Spleen (tissue), 11 donors: ENCODE results near the gene CSNK1D. TPM values are rescaled to one million over a fixed set of nuclear protein-coding genes. Genes with fewer than 3 reads are reported as not detected.
A peak's percentile ranks its signal among the peaks of the same experiment; 100 is the strongest.

Experiments used
- DNase-seq: peaks from one replicate; pipeline ENCODE4 v3.0.0-alpha.2; 2020
- H3K27ac ChIP-seq, 8 donors: fragments of 200-600 bp; sonication (generic) in 7 of 8; 1 replicate in 4 of 8; 2 replicates in 4 of 8; pipeline versions ENCODE4 v1.5.0 to v1.8.0; 2016 to 2021; ENCODE audit warnings: inconsistent platforms in 4 of 8, mild to moderate bottlenecking in 4 of 8, moderate library complexity in 1 of 8
- H3K27me3 ChIP-seq, 7 donors: fragments of 200-600 bp; sonication (generic) in 6 of 7; replicated peaks in 1 of 7; 1 replicate in 4 of 7; 2 replicates in 3 of 7; pipeline versions ENCODE4 v1.5.0 to v1.8.0; 2016 to 2021; ENCODE audit warnings: inconsistent platforms in 3 of 7, mild to moderate bottlenecking in 1 of 7
- H3K36me3 ChIP-seq, 6 donors: fragments of 200-600 bp; sonication (generic) in 5 of 6; 1 replicate in 4 of 6; 2 replicates in 2 of 6; pipeline versions ENCODE4 v1.5.0 to v1.8.0; 2016 to 2021; ENCODE audit warnings: inconsistent platforms in 2 of 6
- H3K4me1 ChIP-seq, 6 donors: fragments of 200-600 bp; sonication (generic) in 5 of 6; 1 replicate in 3 of 6; 2 replicates in 3 of 6; pipeline versions ENCODE4 v1.5.0 to v1.8.0; 2016 to 2021; ENCODE audit warnings: inconsistent platforms in 3 of 6
- H3K4me3 ChIP-seq, 8 donors: fragments of 200-600 bp; sonication (generic) in 7 of 8; 1 replicate in 4 of 8; 2 replicates in 4 of 8; pipeline versions ENCODE4 v1.5.0 to v1.8.0; 2016 to 2021; ENCODE audit warnings: inconsistent platforms in 4 of 8, mild to moderate bottlenecking in 4 of 8, moderate library complexity in 2 of 8
- H3K9me3 ChIP-seq, 8 donors: fragments of 200-600 bp; sonication (generic) in 7 of 8; 1 replicate in 4 of 8; 2 replicates in 4 of 8; pipeline versions ENCODE4 v1.5.0 to v1.8.0; 2016 to 2021; ENCODE audit warnings: inconsistent platforms in 4 of 8
- CTCF ChIP-seq, 11 experiments: fragments of 200-600 bp in 7 of 11; fragments of 450-650 bp in 4 of 11; sonication (generic) in 4 of 11; IDR thresholded peaks in 8 of 11; conservative IDR thresholded peaks in 3 of 11; 1 replicate in 7 of 11; 2 replicates in 4 of 11; pipeline versions ENCODE4 v1.4.0 to v1.8.0; 2016 to 2021; ENCODE audit warnings: antibody characterized with exemption in 11 of 11, inconsistent platforms in 4 of 11, mild to moderate bottlenecking in 1 of 11
- POLR2A ChIP-seq, 3 donors: fragments of 450-650 bp; IDR thresholded peaks; one replicate each; pipeline ENCODE4 v1.5.1; 2017; ENCODE audit warnings: antibody characterized with exemption in 3 of 3, mild to moderate bottlenecking in 1 of 3
- POLR2AphosphoS5 ChIP-seq, 3 donors: sonication (generic); formaldehyde crosslinking; IDR thresholded peaks; one replicate each; pipeline ENCODE4 v1.5.1; 2017; ENCODE audit warnings: antibody characterized with exemption in 3 of 3
- WGBS, 5 donors: extraction: QIAGEN DNeasy Blood & Tissue Kit in 3 of 5; methylation state at CpG; one replicate each; pipeline versions ENCODE4 v1.1.5 to v1.1.7; 2013 to 2018; 5-methylcytosine and 5-hydroxymethylcytosine counted together
- intact Hi-C: fragments of 100-400 bp; cut with DNase I; formaldehyde crosslinking; loops from one replicate; pipeline ENCODE4 v1.15.0; 2023; ENCODE audit warnings: low total_unique reads
- polyA plus RNA-seq, 3 donors: library from polyadenylated mRNA; stranded (reverse); fragments of 200-250 nt; gene quantifications; one replicate each; pipeline ENCODE4 v1.2.1, GENCODE V29; 2013
- total RNA-seq, 7 donors: library from RNA; depleted of rRNA in 3 of 7; stranded (reverse); fragments of >200 nt in 3 of 7; fragmentation: NEBNext Ultra II Directional in 4 of 7; extraction: Animal tissue kit (Norgen Biotek cat#: 25700) in 4 of 7; gene quantifications; one replicate each; pipeline versions ENCODE4 v1.1.0 to v1.2.1, GENCODE V29; 2016 to 2021
- donor health status: healthy with polysubstance abuse.
- donor health status: DM: no; HTN: no; CAD: no; lungs with moderate emphysema.
- donor health status: DM: no; HTN: no; CAD: no.
- donor health status: Bipolar disorder and iron deficiency.
- donor health status: healthy.
- donor health status: DM: no; HTN: no; CAD: no.
- donor health status: DM: yes; HTN: yes; CAD: no.

Gene CSNK1D
- total and polyA plus RNA-seq, 10 donors, result 46.5 to 216 (median 119) TPM

GRCh38 chr17:82215972-82216300 lies 57.6 kb downstream of the CSNK1D start:
- TF ChIP-seq POLR2AphosphoS5 (IDR thresholded peaks at IDR 0.05) (no peak), POLR2A (IDR thresholded peaks at IDR 0.05) (no peak), CTCF (IDR thresholded peaks at IDR 0.05 in 8 of 11, conservative IDR thresholded peaks at IDR 0.05 in 3 of 11) (no peak)
- DNase-seq, result no peak
- Histone ChIP-seq H3K9me3 (no peaks in the 10 kb centered on the region), H3K27ac (peak overlapping the region; percentile 74 to 99 (median 95)), H3K4me1 (peaks cover 37 to 95% (median 59%) of the 10 kb centered on the region in 6 donors), H3K4me3 (peak overlapping the region in 1 of 8 donors; percentile 64), H3K27me3 (no peaks in the 10 kb centered on the region), H3K36me3 (no peaks in the 10 kb centered on the region)
- intact Hi-C loops, result no loop called here
- 84 to 94% (median 91%) methylated on average over 12 of the region's 12 CpGs for WGBS, 5 donors

- Histone ChIP-seq H3K36me3 (no peaks in the 10 kb centered on the region), H3K27me3 (no peaks in the 10 kb centered on the region), H3K9me3 (no peaks in the 10 kb centered on the region), H3K27ac (peak overlapping the region in 7 of 8 donors; percentile 88 to 99 (median 96)), H3K4me3 (peak overlapping the region in 1 of 8 donors; percentile 64), H3K4me1 (peaks cover 37 to 91% (median 59%) of the 10 kb centered on the region in 6 donors)
- peak; percentile 80 for DNase-seq
- WGBS, 5 donors, result 69 to 79% (median 77%) methylated on average over 19 to 25 of the region's 25 CpGs
- intact Hi-C loops, result no loop called here
- TF ChIP-seq CTCF (IDR thresholded peaks at IDR 0.05 in 8 of 11, conservative IDR thresholded peaks at IDR 0.05 in 3 of 11) (no peak), POLR2AphosphoS5 (IDR thresholded peaks at IDR 0.05) (no peak), POLR2A (IDR thresholded peaks at IDR 0.05) (no peak)
Measured at GRCh38 chr17:82215095-82215971, 58.2 kb downstream of the CSNK1D start.

- no peaks in the 10 kb centered on the region for H3K36me3 ChIP-seq
- WGBS, 5 donors, result 75 to 94% (median 89%) methylated on average over 5 to 11 of the region's 11 CpGs
- peak; percentile 77 for DNase-seq
- peaks cover 37 to 80% (median 59%) of the 10 kb centered on the region in 6 donors for H3K4me1 ChIP-seq
- no peaks in the 10 kb centered on the region for H3K9me3 ChIP-seq
- no peaks in the 10 kb centered on the region for H3K27me3 ChIP-seq
- peak overlapping the region in 3 of 8 donors; percentile 96 to 99 (median 98) for H3K27ac ChIP-seq
- intact Hi-C loops, result no loop called here
- no peak overlapping the region for H3K4me3 ChIP-seq
- TF ChIP-seq POLR2A (IDR thresholded peaks at IDR 0.05) (no peak), POLR2AphosphoS5 (IDR thresholded peaks at IDR 0.05) (no peak), CTCF (IDR thresholded peaks at IDR 0.05 in 8 of 11, conservative IDR thresholded peaks at IDR 0.05 in 3 of 11) (no peak)
Measured at GRCh38 chr17:82214012-82214628, 59.4 kb downstream of the CSNK1D start.
